Natural killer cell (primary cell): Measurements from ENCODE around the gene ELP5. TPM values are rescaled to one million over a fixed set of nuclear protein-coding genes. Genes with fewer than 3 reads are reported as not detected.
A peak's percentile ranks its signal among the peaks of the same experiment; 100 is the strongest.

ENCODE experiments used
- ATAC-seq, 3 donors: fragments of 150-1000 bp in 2 of 3; fragments of 200-7000 bp in 1 of 3; cut with Tn5 transposase; 1 replicate in 1 of 3; 2 replicates in 2 of 3; pipeline ENCODE4 v1.10.0; 2021; ENCODE audit warnings: mild to moderate bottlenecking in 2 of 3, moderate library complexity in 2 of 3
- DNase-seq, 2 donors: peaks; one replicate each; pipeline versions ENCODE4 v3.0.0 to v3.0.0-alpha.2; 2013 to 2021; ENCODE audit warnings: mixed read lengths in 1 of 2
- H3K27ac ChIP-seq: one replicate; pipeline ENCODE4 v1.5.1; 2013; ENCODE audit warnings: mild to moderate bottlenecking, low read length
- H3K27me3 ChIP-seq: one replicate; pipeline ENCODE4 v1.6.1; 2013; ENCODE audit warnings: low read length; ENCODE audit not compliant: control insufficient read depth, insufficient read depth
- H3K36me3 ChIP-seq: one replicate; pipeline ENCODE4 v1.6.1; 2013; ENCODE audit warnings: low read length; ENCODE audit not compliant: control insufficient read depth, insufficient read depth
- H3K4me1 ChIP-seq: one replicate; pipeline ENCODE4 v1.6.1; 2013; ENCODE audit warnings: low read length; ENCODE audit not compliant: control insufficient read depth, insufficient read depth
- H3K4me3 ChIP-seq: one replicate; pipeline ENCODE4 v1.5.1; 2013; ENCODE audit warnings: low read length
- H3K9me3 ChIP-seq: one replicate; pipeline ENCODE4 v1.6.1; 2013; ENCODE audit warnings: low read length; ENCODE audit not compliant: control insufficient read depth, insufficient read depth
- H3K27ac Mint-ChIP-seq, 2 donors: one replicate each; pipeline ENCODE4 v1.8.0; 2022; ENCODE audit warnings: mild to moderate bottlenecking in 2 of 2, mixed read lengths in 2 of 2, moderate library complexity in 1 of 2
- H3K27me3 Mint-ChIP-seq, 2 donors: one replicate each; pipeline ENCODE4 v1.8.0; 2022; ENCODE audit warnings: low read depth in 2 of 2, mixed read lengths in 2 of 2
- H3K36me3 Mint-ChIP-seq: one replicate; pipeline ENCODE4 v1.8.0; 2022; ENCODE audit warnings: mixed read lengths
- H3K4me1 Mint-ChIP-seq, 2 donors: one replicate each; pipeline ENCODE4 v1.8.0; 2022; ENCODE audit warnings: mixed read lengths in 2 of 2
- H3K4me3 Mint-ChIP-seq: one replicate; pipeline ENCODE4 v1.8.0; 2022; ENCODE audit warnings: mild to moderate bottlenecking, moderate library complexity, mixed read lengths
- H3K9me3 Mint-ChIP-seq, 2 donors: one replicate each; pipeline ENCODE4 v1.8.0; 2022; ENCODE audit warnings: mixed read lengths in 2 of 2
- WGBS: methylation state at CpG from one replicate; pipeline ENCODE4 v1.1.7; 2013; ENCODE audit warnings: missing lambda C conversion rate; ENCODE audit not compliant: insufficient coverage; 5-methylcytosine and 5-hydroxymethylcytosine counted together
- intact Hi-C: fragments of 100-400 bp; cut with micrococcal nuclease; formaldehyde crosslinking; loops from one replicate; pipeline ENCODE4 v1.14.2; 2022
- total RNA-seq, 4 donors: library from RNA; stranded (reverse); fragments of 120-200 nt in 1 of 4; gene quantifications; one replicate each; pipeline versions ENCODE4 v1.2.3 to v1.2.4, GENCODE V29; 2013 to 2022
- TF ChIP-seq, protein P1 (sequence below): fragments of 200-600 bp; IDR thresholded peaks from one replicate; pipeline ENCODE4 v1.8.0; 2022; ENCODE audit warnings: antibody characterized with exemption

The ELP5 gene
- total RNA-seq, 3 donors from 2014 or later (not counting 1 experiment from before 2014, with no cell fraction given), result 30.1 to 38.5 (median 30.3) TPM

DNA sequence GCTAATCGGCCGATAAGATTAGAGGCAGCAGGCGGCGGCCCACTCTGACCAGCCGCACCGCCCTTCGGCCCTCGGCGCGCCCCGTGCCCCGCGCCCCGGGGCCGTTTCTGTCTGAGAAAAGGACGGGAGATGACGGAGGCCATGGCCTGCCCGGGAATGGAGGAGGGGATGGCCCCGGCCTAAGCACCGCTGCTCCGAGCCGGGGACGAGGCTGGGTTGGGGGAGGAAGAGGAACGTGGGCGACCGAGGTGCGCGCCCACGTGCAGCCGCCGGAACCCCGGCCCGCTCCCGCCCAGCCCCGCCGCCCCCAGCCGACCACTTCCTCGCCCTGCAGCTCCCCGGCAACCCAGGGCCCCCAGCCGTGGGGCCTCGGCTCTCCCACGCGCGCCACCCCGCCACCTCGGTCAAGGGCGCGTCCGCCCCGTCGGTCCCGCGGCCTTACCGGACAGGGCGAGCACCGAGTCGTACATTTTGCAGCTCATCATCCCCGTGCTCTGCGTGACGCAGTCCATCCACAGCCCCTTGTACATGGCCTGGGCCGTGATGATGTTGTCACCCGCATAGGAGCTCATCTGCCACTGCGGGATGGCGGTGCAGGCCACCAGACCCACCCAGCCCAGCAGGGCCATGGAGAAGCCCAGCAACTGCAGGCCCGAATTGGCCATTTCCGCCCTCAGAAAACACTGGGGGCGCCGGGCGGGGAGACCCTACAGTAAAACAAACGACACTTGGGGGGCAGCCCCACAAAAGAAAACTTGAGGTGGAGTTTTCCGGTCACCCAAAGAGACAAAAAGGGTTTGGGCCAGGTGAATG, 9.6 kb downstream of the ELP5 start:
- Mint-ChIP-seq H3K9me3 (no peaks in the 10 kb centered on the region), H3K4me1 (peaks cover 17% of the 10 kb centered on the region in 2 donors), H3K27ac (peak overlapping the region in 1 of 2 donors; percentile 64), H3K4me3 (peak overlapping the region; percentile 75), H3K27me3 (peaks cover 14 to 16% of the 10 kb centered on the region in 2 donors), H3K36me3 (peaks cover 7% of the 10 kb centered on the region)
- Histone ChIP-seq H3K36me3 (peaks cover 16% of the 10 kb centered on the region), H3K27ac (no peak overlapping the region), H3K27me3 (peaks cover 24% of the 10 kb centered on the region), H3K9me3 (no peaks in the 10 kb centered on the region), H3K4me3 (peak overlapping the region; percentile 42), H3K4me1 (peaks cover 34% of the 10 kb centered on the region)
- DNase-seq, result peak; percentile 28 to 56
- TF ChIP-seq, protein P1, sequence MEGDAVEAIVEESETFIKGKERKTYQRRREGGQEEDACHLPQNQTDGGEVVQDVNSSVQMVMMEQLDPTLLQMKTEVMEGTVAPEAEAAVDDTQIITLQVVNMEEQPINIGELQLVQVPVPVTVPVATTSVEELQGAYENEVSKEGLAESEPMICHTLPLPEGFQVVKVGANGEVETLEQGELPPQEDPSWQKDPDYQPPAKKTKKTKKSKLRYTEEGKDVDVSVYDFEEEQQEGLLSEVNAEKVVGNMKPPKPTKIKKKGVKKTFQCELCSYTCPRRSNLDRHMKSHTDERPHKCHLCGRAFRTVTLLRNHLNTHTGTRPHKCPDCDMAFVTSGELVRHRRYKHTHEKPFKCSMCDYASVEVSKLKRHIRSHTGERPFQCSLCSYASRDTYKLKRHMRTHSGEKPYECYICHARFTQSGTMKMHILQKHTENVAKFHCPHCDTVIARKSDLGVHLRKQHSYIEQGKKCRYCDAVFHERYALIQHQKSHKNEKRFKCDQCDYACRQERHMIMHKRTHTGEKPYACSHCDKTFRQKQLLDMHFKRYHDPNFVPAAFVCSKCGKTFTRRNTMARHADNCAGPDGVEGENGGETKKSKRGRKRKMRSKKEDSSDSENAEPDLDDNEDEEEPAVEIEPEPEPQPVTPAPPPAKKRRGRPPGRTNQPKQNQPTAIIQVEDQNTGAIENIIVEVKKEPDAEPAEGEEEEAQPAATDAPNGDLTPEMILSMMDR, result no peak
- intact Hi-C loops, result no loop called here
- peak; percentile 57 to 66 (median 66) for ATAC-seq
- 8% methylated on average over 71 of the region's 71 CpGs for WGBS

DNA sequence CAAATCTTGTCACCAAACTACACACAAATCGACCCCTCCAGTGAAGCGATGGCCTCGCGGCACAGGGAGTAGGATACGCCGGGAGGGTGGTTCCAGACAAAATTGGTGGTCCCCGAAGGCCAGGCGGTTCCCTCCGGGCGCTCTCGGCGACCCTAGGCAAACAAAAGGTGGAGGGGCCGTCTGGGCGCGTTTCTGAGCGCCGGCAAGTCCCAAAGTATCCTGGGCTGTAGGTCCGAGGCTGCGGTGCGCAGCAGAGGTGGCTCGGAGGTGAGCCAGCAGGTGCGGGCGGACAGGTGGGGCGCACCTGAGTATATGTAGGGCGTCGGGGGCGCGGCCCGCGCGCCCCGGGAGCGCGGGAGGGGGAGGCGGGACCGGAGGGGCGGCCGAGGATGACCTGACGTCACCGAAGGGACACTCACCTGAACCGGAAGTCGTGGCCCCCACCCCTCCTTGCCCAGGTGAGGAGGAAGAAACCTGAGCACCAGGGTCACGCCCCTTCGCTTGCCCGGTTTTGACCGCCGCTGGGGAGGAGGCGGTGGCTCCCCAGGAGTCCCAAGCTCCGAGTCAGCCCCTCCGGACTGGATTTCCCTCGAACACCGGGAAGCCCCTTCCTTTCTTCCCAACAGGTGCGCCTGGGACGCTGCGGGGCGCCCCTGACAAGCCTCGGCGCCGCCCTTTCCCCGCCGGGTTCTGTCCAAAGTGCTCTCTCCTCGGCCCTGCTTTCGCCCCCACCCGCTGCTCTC, 10.3 kb downstream of the ELP5 start, which contains the start of gene CLDN7:
Gene CLDN7, minus strand, starts transcription at position 287 of the 743 bp plus-strand sequence. CDS start 435 bp downstream, outside the sequence.
- Histone ChIP-seq H3K4me1 (peaks cover 34% of the 10 kb centered on the region), H3K9me3 (no peaks in the 10 kb centered on the region), H3K27me3 (peaks cover 24% of the 10 kb centered on the region), H3K36me3 (peaks cover 11% of the 10 kb centered on the region), H3K4me3 (peak within 1 kb of the TSS; percentile 42), H3K27ac (no peak within 1 kb of the TSS)
- 10% methylated on average over 64 of the region's 64 CpGs for WGBS
- Mint-ChIP-seq H3K27ac (peak within 1 kb of the TSS in 1 of 2 donors; percentile 80), H3K36me3 (no peaks in the 10 kb centered on the region), H3K9me3 (no peaks in the 10 kb centered on the region), H3K27me3 (peaks cover 16 to 17% of the 10 kb centered on the region in 2 donors), H3K4me3 (peak within 1 kb of the TSS; percentile 82), H3K4me1 (peaks cover 17% of the 10 kb centered on the region in 2 donors)
- intact Hi-C loops, result no loop called here
- TF ChIP-seq, protein P1, result no peak
- DNase-seq (peak in 1 of 2 donors; percentile 36), ATAC-seq (no peak)

DNA sequence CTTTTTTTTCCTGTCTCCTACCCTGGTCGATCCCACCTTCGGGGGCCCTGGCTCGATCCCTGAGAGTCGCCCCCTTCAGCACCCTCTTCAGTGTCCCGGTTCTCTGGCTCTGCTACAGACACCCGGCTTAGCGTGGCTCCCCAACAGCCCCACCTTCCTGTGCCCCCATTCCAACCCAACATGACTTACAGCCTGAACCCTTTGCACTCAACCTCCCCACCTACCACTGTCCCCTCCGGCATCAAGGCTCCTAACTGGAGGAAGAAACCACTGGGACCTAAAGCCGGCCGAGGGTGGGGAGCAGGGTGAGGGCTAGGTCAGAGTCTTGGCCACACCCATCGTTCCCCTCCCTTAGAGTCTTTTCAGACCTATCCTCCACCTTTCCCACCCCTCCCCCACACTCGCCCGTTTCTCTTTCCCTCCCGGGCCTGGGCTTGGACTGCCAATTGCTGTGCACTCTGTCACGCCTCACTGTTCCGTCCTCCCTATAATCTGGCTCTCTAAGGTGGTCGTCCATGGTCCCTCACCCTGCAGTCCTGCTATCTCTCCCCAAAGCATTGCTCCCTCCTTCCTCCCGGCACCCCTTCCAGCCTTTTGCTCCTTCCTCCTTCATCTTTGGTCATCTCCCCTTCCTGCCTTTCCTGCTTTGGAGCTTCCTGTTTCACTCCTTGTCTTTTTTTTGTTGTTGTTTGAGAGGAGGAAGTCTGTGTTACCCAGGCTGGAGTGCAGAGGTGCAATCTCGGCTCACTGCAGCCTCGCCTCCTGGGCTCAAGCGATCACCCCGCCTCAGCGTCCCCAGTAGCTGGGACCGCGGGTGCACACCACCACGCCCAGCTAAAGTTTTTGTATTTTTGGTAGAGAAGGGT, 11.2 kb downstream of the ELP5 start:
- 8% methylated on average over 26 of the region's 26 CpGs for WGBS
- no peaks in the 10 kb centered on the region for H3K36me3 Mint-ChIP-seq
- peaks cover 10% of the 10 kb centered on the region for H3K36me3 ChIP-seq
- H3K9me3 Mint-ChIP-seq, result no peaks in the 10 kb centered on the region
- intact Hi-C loops, result no loop called here
- H3K27me3 ChIP-seq, result peaks cover 24% of the 10 kb centered on the region
- TF ChIP-seq, protein P1, result no peak
- peak overlapping the region in 1 of 2 donors; percentile 80 for H3K27ac Mint-ChIP-seq
- no peaks in the 10 kb centered on the region for H3K9me3 ChIP-seq
- peak overlapping the region; percentile 82 for H3K4me3 Mint-ChIP-seq
- H3K27ac ChIP-seq, result no peak overlapping the region
- DNase-seq (peak in 1 of 2 donors; percentile 41), ATAC-seq (no peak)
- no peak overlapping the region for H3K4me3 ChIP-seq
- peaks cover 16 to 17% of the 10 kb centered on the region in 2 donors for H3K27me3 Mint-ChIP-seq
- H3K4me1 Mint-ChIP-seq, result peaks cover 17% of the 10 kb centered on the region in 2 donors
- H3K4me1 ChIP-seq, result peaks cover 34% of the 10 kb centered on the region
